Femur (tissue), 1 donor: ENCODE results near the gene PICALM.

Source experiments
- DNase-seq: peaks from one replicate; pipeline ENCODE4 v3.0.0-alpha.2; 2017

PICALM gene

GRCh38 chr11:86043765-86044503, 24.9 kb downstream of the PICALM start:
- DNase-seq: no peak

GRCh38 chr11:86041975-86042378, 26.9 kb downstream of the PICALM start:
- DNase-seq: peak; percentile 82

- DNase-seq: no peak
Measured at GRCh38 chr11:86040919-86041850, 27.7 kb downstream of the PICALM start.

- no peak for DNase-seq
Measured at GRCh38 chr11:86039094-86039493, 29.8 kb downstream of the PICALM start.

- DNase-seq: no peak
Measured at GRCh38 chr11:86037743-86038142, 31.1 kb downstream of the PICALM start.

- DNase-seq: no peak
Measured at GRCh38 chr11:86035920-86036319, 33.0 kb downstream of the PICALM start.

GRCh38 chr11:86035164-86035563, 33.7 kb downstream of the PICALM start:
- no peak for DNase-seq

- DNase-seq: no peak
Measured at GRCh38 chr11:86034710-86035109, 34.2 kb downstream of the PICALM start.

GRCh38 chr11:86021377-86021776, 47.5 kb downstream of the PICALM start:
- DNase-seq: no peak

- DNase-seq: no peak
Measured at GRCh38 chr11:86018249-86018648, 50.6 kb downstream of the PICALM start.

GRCh38 chr11:86016451-86016850, 52.4 kb downstream of the PICALM start:
- no peak for DNase-seq

GRCh38 chr11:86015699-86016098, 53.2 kb downstream of the PICALM start:
- DNase-seq: no peak

GRCh38 chr11:86014221-86014620, 54.7 kb downstream of the PICALM start:
- DNase-seq: no peak

- no peak for DNase-seq
Measured at GRCh38 chr11:86013713-86014112, 55.2 kb downstream of the PICALM start.

- DNase-seq: no peak
Measured at GRCh38 chr11:86011175-86011574, 57.7 kb downstream of the PICALM start.

- DNase-seq: no peak
Measured at GRCh38 chr11:86003654-86004053, 65.2 kb downstream of the PICALM start.

- no peak for DNase-seq
Measured at GRCh38 chr11:86002431-86002830, 66.5 kb downstream of the PICALM start.

- no peak for DNase-seq
Measured at GRCh38 chr11:85991508-85991907, 77.4 kb downstream of the PICALM start.

- DNase-seq: no peak
Measured at GRCh38 chr11:85989746-85990145, 79.1 kb downstream of the PICALM start.

- DNase-seq: no peak
Measured at GRCh38 chr11:85988780-85989179, 80.1 kb downstream of the PICALM start.

- no peak for DNase-seq
Measured at GRCh38 chr11:85977751-85978160, 91.1 kb downstream of the PICALM start.

- DNase-seq: no peak
Measured at GRCh38 chr11:85976525-85976924, 92.4 kb downstream of the PICALM start.

GRCh38 chr11:85974122-85974521, 94.8 kb downstream of the PICALM start:
- no peak for DNase-seq

- no peak for DNase-seq
Measured at GRCh38 chr11:85970593-85970992, 98.3 kb downstream of the PICALM start.
